NK-92 treated with Interleukin-12 subunit alpha and Interleukin-12 subunit beta, amount 100 ng/mL, for 24 hours (cell line): ENCODE data around the gene FOLR1.
A peak's percentile ranks its signal among the peaks of the same experiment; 100 is the strongest.
"Not testable (repeated sequence)": the region's sequence is repeated elsewhere in the genome, so short reads cannot be mapped to it uniquely, and the experiment has no call there.

ENCODE experiments used
- DNase-seq: peaks from one replicate; lab custom pipeline; 2025; lab: John Stamatoyannopoulos, UW

FOLR1 gene

GRCh38 chr11:72181553-72181958 lies 10.4 kb upstream of the FOLR1 start:
- not testable (repeated sequence) for DNase-seq

- no peak for DNase-seq
Observed at GRCh38 chr11:72188267-72188666, 3.7 kb upstream of the FOLR1 start.

- no peak for DNase-seq
Observed at GRCh38 chr11:72189455-72190250, 2.3 kb upstream of the FOLR1 start.

DNA sequence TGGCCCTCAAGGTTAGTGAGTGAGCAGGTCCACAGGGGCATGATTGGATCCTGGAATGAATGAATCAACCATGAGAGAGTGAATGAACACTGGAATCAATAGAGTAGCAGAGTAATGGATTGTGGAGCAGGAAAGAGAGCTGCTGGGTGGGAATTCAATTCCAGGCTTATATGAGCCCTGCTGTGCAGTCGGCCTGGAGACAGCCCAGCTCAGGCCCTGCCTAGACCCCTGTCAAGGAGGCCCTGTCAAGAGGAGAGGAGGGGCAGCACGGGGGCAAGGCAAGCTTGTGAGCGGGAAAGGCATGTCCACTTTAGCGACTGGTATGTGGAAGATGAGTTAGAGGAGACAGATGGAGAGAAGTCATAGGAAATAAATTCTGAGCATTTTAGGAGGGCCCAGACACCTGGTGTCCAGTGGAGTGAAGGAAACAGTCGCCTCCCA lies 1.3 kb upstream of the FOLR1 start:
- no peak for DNase-seq

GRCh38 chr11:72195518-72196270 lies 3.8 kb downstream of the FOLR1 start:
- no peak for DNase-seq

DNA sequence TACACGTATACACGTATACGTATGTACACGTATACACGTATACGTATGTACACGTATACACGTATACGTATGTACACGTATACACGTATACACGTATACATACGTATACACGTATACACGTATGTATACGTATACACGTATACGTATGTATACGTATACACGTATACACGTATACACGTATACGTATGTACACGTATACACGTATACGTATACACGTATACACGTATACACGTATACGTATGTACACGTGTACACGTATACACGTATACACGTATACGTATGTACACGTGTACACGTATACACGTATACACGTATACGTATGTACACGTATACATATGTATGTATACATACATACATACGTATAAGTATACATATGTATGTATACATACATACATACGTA lies 9.5 kb downstream of the FOLR1 start:
- DNase-seq, result not testable (repeated sequence)

DNA sequence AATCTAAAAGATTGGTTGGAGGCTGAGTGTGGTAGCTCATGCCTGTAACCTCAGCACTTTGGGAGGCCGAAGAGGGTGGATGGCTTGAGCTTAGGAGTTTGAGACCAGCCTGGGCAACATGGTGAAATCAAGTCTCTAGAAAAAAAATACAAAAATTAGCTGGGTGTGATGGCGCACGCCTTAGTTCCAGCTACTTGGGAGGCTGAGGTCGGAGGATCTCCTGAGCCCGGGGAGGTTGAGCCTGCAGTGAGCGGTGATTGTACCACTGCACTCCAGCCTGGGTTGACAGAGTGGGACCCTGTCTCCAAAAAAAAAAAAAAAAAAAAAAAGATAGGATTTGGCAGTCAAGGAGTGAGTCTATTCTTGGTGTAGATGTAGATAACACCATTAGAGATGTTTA lies 10.6 kb downstream of the FOLR1 start:
- DNase-seq, result no peak

DNA sequence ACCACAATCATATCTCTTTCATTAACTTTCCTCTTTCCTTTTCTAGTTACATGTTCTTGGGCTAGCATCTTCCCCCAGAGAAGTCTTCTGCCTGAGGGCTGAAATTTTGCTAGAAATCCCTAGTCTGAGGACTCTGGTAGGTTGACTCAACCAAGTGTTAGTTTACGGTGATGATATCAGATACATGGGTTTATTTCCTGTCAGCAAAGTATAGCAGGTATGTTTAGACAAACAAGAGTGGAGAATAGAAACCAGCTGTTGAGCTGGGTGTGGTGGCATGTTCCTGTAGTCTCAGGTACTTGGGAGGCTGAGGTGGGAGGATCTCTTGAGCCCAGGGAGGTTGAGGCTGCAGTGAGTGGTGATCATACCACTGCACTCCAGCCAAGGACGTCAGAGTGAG lies 11.2 kb downstream of the FOLR1 start:
- DNase-seq, result no peak

DNA sequence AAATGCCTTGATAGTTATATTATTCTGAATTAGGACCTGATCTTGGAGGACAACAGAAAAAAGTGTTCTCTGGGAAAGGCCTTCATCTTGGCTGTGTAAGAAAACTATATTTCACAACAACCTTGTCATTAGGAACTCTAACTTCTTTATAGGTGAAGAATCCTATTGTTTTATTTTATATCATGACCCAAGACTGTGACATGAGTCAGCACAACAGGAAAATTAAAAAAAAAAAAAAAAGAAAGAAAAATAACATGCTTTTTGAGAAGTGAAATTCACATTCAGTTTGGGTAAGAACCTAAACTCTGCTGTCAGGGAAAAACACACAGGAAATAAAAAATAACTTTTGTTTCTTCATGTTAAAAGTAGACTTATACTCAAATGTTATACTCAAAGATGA lies 12.9 kb downstream of the FOLR1 start:
- DNase-seq, result no peak

GRCh38 chr11:72206794-72207193 lies 14.9 kb downstream of the FOLR1 start:
- DNase-seq, result not testable (repeated sequence)

- DNase-seq, result no peak
Observed at GRCh38 chr11:72208281-72208680, 16.3 kb downstream of the FOLR1 start.

DNA sequence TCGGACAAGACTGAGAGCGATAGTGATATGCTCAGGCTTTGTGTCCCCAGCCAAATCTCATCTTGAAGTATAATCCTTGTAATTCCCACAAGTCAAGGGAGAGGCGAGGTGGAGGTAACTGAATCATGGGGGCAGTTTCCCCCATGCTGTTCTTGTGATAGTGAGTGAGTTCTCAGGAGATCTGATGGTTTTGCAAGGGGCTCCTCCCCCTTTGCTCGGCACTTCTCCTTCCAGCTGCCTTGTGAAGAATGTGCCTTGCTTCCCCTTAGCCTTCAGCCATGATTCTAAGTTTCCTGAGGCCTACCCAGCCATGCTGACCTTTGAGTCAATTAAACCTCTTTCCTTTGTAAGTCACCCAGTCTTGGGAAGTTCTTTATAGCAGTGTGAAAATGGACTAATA lies 17.2 kb downstream of the FOLR1 start:
- no peak for DNase-seq

GRCh38 chr11:72216638-72217037 lies 24.7 kb downstream of the FOLR1 start, which contains the start of gene FOLR2:
Gene FOLR2, plus strand, starts transcription at chr11:72216794. Its CDS starts 1,791 bp downstream, at chr11:72218585.
- DNase-seq, result no peak

GRCh38 chr11:72217841-72218240 lies 25.9 kb downstream of the FOLR1 start:
- DNase-seq, result no peak

GRCh38 chr11:72218251-72218745 lies 26.4 kb downstream of the FOLR1 start:
- no peak for DNase-seq

- no peak for DNase-seq
Observed at GRCh38 chr11:72220696-72221363, 28.9 kb downstream of the FOLR1 start.

GRCh38 chr11:72221386-72222075 lies 29.6 kb downstream of the FOLR1 start:
- DNase-seq, result no peak

DNA sequence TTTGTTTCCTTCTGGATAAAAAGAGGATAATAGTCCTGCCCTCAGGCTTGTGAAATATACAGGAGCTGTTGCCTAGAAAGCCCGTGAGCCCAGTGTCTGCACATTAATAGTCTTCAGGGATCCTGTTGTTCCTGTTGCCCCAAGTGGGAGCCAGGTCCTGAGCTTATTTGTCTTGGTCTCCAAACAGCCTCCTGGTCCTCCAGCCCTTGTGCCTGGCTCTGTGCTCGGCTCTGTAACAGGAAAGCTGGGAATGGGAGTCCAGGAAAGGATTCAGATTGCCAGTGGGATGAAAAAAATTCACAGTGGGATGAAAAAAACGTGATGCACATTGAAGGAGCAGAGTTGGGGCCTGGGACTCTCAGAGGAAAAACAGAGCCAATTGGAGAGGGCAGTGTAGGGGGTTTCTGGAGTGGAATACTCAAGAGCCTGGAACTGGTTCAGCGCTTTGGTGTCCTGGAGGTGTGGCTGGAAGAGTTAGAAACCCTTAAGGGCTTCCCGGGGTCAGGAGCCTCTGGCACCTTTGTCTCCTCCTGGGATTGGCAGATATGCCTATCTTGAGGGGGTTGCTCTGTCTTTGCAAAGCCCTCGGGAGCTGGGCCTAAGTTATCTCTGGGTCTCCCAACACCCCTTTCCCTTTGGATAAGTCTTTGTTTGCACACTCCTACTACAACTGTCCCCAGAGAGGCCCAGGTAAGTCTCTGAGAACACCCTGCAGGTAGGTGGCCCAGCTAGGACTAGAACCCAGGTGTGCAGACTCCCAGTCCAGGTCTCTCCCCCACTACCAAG lies 30.4 kb downstream of the FOLR1 start:
- DNase-seq, result no peak

DNA sequence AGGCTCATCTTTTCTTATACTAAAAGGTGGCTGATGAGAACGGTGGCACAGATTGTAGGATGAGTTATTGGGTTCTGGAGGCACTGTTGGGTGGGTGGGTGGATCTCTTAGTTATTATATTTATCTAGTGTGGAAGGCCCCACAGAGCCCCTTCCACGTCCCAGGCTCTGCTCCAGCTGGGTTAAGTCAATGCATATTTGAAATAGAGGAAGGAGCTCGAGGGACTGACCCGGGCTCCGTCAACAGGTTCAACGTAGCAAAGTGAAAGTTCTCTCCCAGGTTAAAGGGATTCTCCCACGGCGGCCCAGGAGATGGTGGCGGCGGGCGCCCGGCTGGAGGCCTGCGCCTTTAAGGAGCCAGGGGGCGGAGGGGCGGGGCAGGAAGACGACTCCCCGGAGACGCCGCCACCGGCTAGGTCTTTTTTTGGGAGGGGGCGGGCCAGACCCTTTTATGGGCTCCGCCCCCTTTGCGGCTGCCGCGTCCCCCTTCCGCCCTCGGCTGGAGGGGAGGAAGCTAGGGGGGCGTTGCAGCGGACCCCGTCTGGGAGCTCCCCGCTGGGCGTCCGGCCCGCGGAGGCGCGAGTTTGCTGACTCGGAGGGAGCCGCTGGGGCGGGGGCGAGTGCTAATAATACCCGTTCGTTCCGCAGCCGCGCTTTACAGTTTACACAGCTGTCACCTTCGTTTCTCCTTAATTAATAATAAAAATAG lies 31.1 kb downstream of the FOLR1 start:
- peak; percentile 93 for DNase-seq
